Mesodermal cell (in vitro differentiated cells): ENCODE measurements around the gene SMOC2.
A peak's percentile ranks its signal among the peaks of the same experiment; 100 is the strongest.

ENCODE experiments used
- H3K27ac ChIP-seq: 2 replicates; pipeline ENCODE4 v1.7.0; 2013; ENCODE audit warnings: mild to moderate bottlenecking, low read depth, low read length, moderate library complexity; ENCODE audit not compliant: severe bottlenecking
- H3K36me3 ChIP-seq: 2 replicates; pipeline ENCODE4 v1.7.1; 2013; ENCODE audit warnings: mild to moderate bottlenecking, low read length, moderate library complexity; ENCODE audit not compliant: control insufficient read depth, insufficient read depth
- H3K4me1 ChIP-seq: one replicate; pipeline ENCODE4 v1.7.1; 2013; ENCODE audit warnings: mild to moderate bottlenecking, low read length; ENCODE audit not compliant: insufficient read depth, control insufficient read depth, poor library complexity, severe bottlenecking
- H3K4me3 ChIP-seq: 2 replicates; pipeline ENCODE4 v1.7.0; 2013; ENCODE audit warnings: low read length, control low read depth, mild to moderate bottlenecking; ENCODE audit not compliant: insufficient read depth, poor library complexity, severe bottlenecking; ENCODE audit errors: extremely low read depth
- H3K9me3 ChIP-seq: 2 replicates; pipeline ENCODE4 v1.7.1; 2013; ENCODE audit warnings: mild to moderate bottlenecking, low read length, moderate library complexity; ENCODE audit not compliant: control insufficient read depth
- WGBS, 2 experiments: methylation state at CpG; one replicate each; pipeline ENCODE4 v1.1.5; 2013; ENCODE audit warnings: missing lambda C conversion rate in 2 of 2; ENCODE audit not compliant: insufficient coverage in 2 of 2; 5-methylcytosine and 5-hydroxymethylcytosine counted together

SMOC2 gene

DNA sequence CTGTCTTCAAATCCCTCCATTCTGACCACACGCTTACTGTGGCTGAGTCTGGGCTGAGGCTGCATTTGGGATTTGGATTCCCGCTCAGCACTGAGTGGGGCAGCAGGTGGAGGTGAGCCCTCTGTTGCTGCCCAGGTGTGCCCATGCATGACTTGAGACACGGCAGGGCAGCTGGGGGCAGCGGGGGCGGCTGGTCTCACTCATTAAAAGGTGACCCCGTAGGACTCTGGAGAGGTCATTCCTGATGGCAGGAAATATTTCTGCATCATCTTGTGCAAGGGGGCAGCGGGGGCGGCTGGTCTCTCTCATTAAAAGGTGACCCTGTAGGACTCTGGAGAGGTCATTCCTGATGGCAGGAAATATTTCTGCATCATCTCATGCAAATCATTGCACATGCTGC, 49.8 kb downstream of the SMOC2 start:
- Histone ChIP-seq H3K27ac (no peak overlapping the region), H3K9me3 (no peaks in the 10 kb centered on the region), H3K4me3 (no peak overlapping the region), H3K4me1 (no peaks in the 10 kb centered on the region), H3K36me3 (no peaks in the 10 kb centered on the region)
- WGBS, 2 experiments = 93 to 94% methylated on average over 6 to 8 of the region's 8 CpGs

- Histone ChIP-seq H3K36me3 (no peaks in the 10 kb centered on the region), H3K9me3 (no peaks in the 10 kb centered on the region), H3K27ac (no peak overlapping the region), H3K4me3 (no peak overlapping the region), H3K4me1 (no peaks in the 10 kb centered on the region)
- 90 to 94% methylated on average over 4 of the region's 6 CpGs for WGBS, 2 experiments
These were observed 53.0 kb downstream of the SMOC2 start for GRCh38 chr6:168493976-168494375.

GRCh38 chr6:168494726-168495125, 53.7 kb downstream of the SMOC2 start:
- H3K27ac ChIP-seq = no peak overlapping the region
- no peaks in the 10 kb centered on the region for H3K9me3 ChIP-seq
- no peaks in the 10 kb centered on the region for H3K4me1 ChIP-seq
- no peak overlapping the region for H3K4me3 ChIP-seq
- WGBS, 2 experiments = 86 to 91% methylated on average over 8 of the region's 8 CpGs
- no peaks in the 10 kb centered on the region for H3K36me3 ChIP-seq

GRCh38 chr6:168495133-168495532, 54.1 kb downstream of the SMOC2 start:
- Histone ChIP-seq H3K4me3 (no peak overlapping the region), H3K27ac (no peak overlapping the region), H3K4me1 (no peaks in the 10 kb centered on the region), H3K36me3 (no peaks in the 10 kb centered on the region), H3K9me3 (no peaks in the 10 kb centered on the region)
- 88 to 91% methylated on average over 10 of the region's 13 CpGs for WGBS, 2 experiments

DNA sequence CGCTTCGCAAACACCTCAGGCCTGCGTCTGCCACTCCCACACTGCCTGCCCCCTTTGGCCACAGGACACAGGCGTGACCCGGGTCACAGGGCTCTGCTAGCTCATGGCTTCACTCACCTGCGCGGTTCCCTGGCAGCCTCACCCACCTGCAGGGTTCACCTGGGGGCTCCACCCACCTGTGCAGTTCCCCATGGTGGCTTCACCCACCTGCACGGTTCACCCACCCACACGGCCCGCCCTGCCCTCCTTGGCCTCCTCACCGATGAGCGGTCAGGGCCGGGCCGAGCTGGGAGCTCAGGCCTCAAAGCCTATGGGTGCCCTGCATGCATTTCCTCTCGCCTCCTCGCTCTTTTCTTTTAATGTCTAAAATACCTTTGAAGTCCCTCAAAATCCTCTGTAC, 54.7 kb downstream of the SMOC2 start:
- WGBS, 2 experiments = 87 to 91% methylated on average over 10 to 14 of the region's 16 CpGs
- no peak overlapping the region for H3K4me3 ChIP-seq
- no peak overlapping the region for H3K27ac ChIP-seq
- no peaks in the 10 kb centered on the region for H3K4me1 ChIP-seq
- H3K36me3 ChIP-seq = no peaks in the 10 kb centered on the region
- H3K9me3 ChIP-seq = no peaks in the 10 kb centered on the region

- Histone ChIP-seq H3K27ac (peak overlapping the region; percentile 36), H3K4me1 (no peaks in the 10 kb centered on the region), H3K9me3 (no peaks in the 10 kb centered on the region), H3K36me3 (no peaks in the 10 kb centered on the region), H3K4me3 (no peak overlapping the region)
- 89 to 91% methylated on average over 18 to 19 of the region's 24 CpGs for WGBS, 2 experiments
These were observed 55.4 kb downstream of the SMOC2 start for GRCh38 chr6:168496139-168496996.

- WGBS, 2 experiments = 87 to 93% methylated on average over 8 to 9 of the region's 10 CpGs
- no peaks in the 10 kb centered on the region for H3K9me3 ChIP-seq
- H3K4me1 ChIP-seq = no peaks in the 10 kb centered on the region
- H3K36me3 ChIP-seq = no peaks in the 10 kb centered on the region
- no peak overlapping the region for H3K4me3 ChIP-seq
- peak overlapping the region; percentile 36 for H3K27ac ChIP-seq
These were observed 56.0 kb downstream of the SMOC2 start for GRCh38 chr6:168496997-168497331.

DNA sequence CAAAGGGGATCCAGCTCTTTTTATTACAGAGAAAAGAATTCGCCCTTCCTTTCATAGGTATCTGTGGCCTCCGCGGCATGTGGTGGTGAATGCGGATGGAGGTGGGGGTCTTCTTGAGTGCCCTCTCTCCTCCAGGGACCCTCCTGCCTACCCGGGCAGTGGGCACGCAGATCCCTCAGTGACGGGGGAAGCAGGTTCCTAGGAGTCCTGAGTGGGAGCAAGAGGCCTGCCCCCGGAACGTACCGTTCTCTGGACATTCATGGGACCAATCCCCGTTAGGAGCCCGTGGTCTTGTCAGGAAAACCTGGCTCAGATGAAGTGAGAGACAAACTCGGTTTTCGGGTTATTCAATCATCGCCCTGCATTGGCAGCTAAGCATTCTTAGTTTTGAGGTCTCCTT, 56.4 kb downstream of the SMOC2 start:
- Histone ChIP-seq H3K36me3 (no peaks in the 10 kb centered on the region), H3K4me1 (no peaks in the 10 kb centered on the region), H3K4me3 (no peak overlapping the region), H3K9me3 (no peaks in the 10 kb centered on the region), H3K27ac (peak overlapping the region; percentile 36)
- 90 to 93% methylated on average over 13 to 15 of the region's 15 CpGs for WGBS, 2 experiments

DNA sequence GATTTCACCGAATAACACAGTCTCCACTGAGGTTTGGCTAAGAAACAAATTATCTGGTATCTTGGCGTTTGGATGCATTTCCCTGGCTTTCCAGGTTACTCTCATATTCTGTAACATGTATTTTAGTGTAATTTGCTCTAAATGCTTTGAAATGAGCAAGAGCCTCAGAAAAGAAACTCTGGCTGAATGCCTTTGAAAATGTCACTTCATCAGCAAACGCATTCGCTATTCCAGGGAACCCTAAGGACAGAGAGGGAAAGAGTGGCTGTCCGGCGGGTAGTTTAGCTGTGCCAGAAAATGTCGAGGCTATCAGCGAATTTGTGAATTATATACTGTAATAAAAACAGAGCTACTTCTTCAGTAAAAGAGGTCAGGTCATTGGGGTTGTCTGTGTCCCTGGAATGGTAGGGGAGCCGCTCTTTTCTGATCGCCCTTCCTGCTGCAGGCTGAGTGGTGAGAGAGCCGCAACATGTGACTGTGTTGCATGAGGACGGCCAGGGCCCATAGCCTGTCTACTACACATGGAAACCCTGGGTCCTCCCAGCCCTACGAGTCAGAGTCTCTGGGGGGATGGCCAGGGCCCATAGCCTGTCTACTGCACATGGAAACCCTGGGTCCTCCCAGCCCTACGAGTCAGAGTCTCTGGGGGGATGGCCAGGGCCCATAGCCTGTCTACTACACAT, 57.3 kb downstream of the SMOC2 start:
- no peak overlapping the region for H3K27ac ChIP-seq
- H3K4me3 ChIP-seq = no peak overlapping the region
- 90 to 93% methylated on average over 4 to 11 of the region's 14 CpGs for WGBS, 2 experiments
- no peaks in the 10 kb centered on the region for H3K9me3 ChIP-seq
- no peaks in the 10 kb centered on the region for H3K36me3 ChIP-seq
- no peaks in the 10 kb centered on the region for H3K4me1 ChIP-seq

DNA sequence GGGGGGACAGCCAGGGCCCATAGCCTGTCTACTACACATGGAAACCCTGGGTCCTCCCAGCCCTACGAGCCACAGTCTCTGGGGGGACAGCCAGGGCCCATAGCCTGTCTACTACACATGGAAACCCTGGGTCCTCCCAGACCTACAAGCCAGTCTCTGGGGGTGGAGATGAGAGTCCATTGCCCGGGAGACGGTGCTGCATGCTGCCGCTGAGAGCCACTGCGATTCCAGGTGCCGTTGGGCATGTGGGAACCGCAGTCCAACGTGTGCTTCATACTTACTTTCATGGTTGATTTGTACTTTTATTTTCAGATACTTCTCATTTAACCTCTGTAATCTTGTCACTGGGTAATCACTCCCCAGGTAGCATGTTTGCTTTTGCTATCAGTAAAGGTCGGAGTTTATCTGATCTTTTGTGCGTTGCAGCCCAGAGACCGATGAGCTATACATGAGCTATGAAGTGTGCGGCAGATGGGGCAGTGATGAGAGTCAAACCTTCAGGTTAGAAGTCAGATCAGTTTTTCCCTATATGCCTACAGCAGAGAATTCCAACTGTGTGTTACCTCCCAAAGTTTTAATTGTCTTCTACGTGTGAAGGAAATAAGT, 58.2 kb downstream of the SMOC2 start:
- no peak overlapping the region for H3K27ac ChIP-seq
- no peak overlapping the region for H3K4me3 ChIP-seq
- WGBS, 2 experiments = 77 to 96% methylated on average over 9 to 11 of the region's 13 CpGs
- H3K9me3 ChIP-seq = no peaks in the 10 kb centered on the region
- no peaks in the 10 kb centered on the region for H3K4me1 ChIP-seq
- H3K36me3 ChIP-seq = no peaks in the 10 kb centered on the region

DNA sequence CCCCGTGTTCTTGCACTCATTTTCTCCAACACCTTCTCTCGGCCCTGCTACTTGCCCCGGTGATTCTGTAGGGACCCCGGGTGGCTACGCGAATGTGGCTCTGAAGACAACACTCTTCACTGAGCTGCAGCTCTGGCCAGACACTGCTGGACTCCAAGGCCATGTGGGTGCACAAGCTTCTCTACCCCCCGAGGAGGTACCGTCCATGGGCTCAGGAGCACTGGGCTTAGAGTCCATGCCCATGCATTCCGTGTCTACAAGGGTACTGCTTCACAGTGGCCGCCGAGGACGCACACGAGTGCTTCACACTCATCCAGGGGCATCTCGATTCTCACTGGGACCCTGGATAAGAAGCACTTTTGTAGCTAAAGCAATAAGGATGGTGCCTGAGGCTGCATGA, 59.5 kb downstream of the SMOC2 start:
- H3K4me3 ChIP-seq = no peak overlapping the region
- no peaks in the 10 kb centered on the region for H3K4me1 ChIP-seq
- WGBS, 2 experiments = 93% methylated on average over 10 to 14 of the region's 14 CpGs
- H3K9me3 ChIP-seq = no peaks in the 10 kb centered on the region
- H3K27ac ChIP-seq = no peak overlapping the region
- H3K36me3 ChIP-seq = no peaks in the 10 kb centered on the region
